K562 treated with DMSO at 1 percent for 24 hours (cell line): ENCODE data around the gene BPTF. TPM values are rescaled to one million over a fixed set of nuclear protein-coding genes. Genes with fewer than 3 reads are reported as not detected.

ENCODE experiments used
- total RNA-seq: library from RNA; unstranded; fragments of 300-600 nt; gene quantifications from 2 replicates; pipeline ENCODE4 v1.2.3, GENCODE V29; 2022; ENCODE audit warnings: low read depth; ENCODE audit not compliant: insufficient read depth

BPTF gene, protein sequence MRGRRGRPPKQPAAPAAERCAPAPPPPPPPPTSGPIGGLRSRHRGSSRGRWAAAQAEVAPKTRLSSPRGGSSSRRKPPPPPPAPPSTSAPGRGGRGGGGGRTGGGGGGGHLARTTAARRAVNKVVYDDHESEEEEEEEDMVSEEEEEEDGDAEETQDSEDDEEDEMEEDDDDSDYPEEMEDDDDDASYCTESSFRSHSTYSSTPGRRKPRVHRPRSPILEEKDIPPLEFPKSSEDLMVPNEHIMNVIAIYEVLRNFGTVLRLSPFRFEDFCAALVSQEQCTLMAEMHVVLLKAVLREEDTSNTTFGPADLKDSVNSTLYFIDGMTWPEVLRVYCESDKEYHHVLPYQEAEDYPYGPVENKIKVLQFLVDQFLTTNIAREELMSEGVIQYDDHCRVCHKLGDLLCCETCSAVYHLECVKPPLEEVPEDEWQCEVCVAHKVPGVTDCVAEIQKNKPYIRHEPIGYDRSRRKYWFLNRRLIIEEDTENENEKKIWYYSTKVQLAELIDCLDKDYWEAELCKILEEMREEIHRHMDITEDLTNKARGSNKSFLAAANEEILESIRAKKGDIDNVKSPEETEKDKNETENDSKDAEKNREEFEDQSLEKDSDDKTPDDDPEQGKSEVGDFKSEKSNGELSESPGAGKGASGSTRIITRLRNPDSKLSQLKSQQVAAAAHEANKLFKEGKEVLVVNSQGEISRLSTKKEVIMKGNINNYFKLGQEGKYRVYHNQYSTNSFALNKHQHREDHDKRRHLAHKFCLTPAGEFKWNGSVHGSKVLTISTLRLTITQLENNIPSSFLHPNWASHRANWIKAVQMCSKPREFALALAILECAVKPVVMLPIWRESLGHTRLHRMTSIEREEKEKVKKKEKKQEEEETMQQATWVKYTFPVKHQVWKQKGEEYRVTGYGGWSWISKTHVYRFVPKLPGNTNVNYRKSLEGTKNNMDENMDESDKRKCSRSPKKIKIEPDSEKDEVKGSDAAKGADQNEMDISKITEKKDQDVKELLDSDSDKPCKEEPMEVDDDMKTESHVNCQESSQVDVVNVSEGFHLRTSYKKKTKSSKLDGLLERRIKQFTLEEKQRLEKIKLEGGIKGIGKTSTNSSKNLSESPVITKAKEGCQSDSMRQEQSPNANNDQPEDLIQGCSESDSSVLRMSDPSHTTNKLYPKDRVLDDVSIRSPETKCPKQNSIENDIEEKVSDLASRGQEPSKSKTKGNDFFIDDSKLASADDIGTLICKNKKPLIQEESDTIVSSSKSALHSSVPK (N-terminal part only)
- total RNA-seq: 54.4 and 54.8 TPM in 2 replicates

GRCh38 chr17:67824735-67825626 lies at the start of gene BPTF:
Gene BPTF, plus strand, starts transcription at chr17:67825503. Its CDS starts 222 bp downstream, at chr17:67825725.

GRCh38 chr17:67996301-67997171 lies 171.2 kb downstream of the BPTF start, which contains the start of gene C17orf58:
Gene C17orf58, minus strand, starts transcription at chr17:67996469. Its CDS starts 271 bp downstream, at chr17:67996198.

Other genes with a start within 250 kb of the BPTF start
- gene NOL11, start 107.6 kb upstream of the BPTF start, total RNA-seq: 23.6 and 24.1 TPM in 2 replicates
- gene C17orf58, start 171.0 kb downstream of the BPTF start, total RNA-seq: 15.1 and 16.1 TPM in 2 replicates
- gene KPNA2, start 210.2 kb downstream of the BPTF start, total RNA-seq: 171 and 186 TPM in 2 replicates